ENCODE data around the gene EPGN. TPM values are rescaled to one million over a fixed set of nuclear protein-coding genes. Genes with fewer than 3 reads are reported as not detected.

The EPGN gene
- total RNA-seq, 1 donor from 2014 or later: not detected

GRCh38 chr4:74325886-74326285, 17.6 kb downstream of the EPGN start:
- H3K27ac ChIP-seq (replicated peaks): no peak overlapping the region
- H3K9me3 ChIP-seq (replicated peaks): no peaks in the 10 kb centered on the region
- peaks cover 56% of the 10 kb centered on the region for H3K27me3 ChIP-seq (ENCODE audit: low read depth)
- H3K36me3 ChIP-seq: no peaks in the 10 kb centered on the region
- no peak for TF ChIP-seq CTCF (IDR thresholded peaks at IDR 0.05; ENCODE audit: borderline replicate concordance)
- H3K4me1 ChIP-seq: no peaks in the 10 kb centered on the region
- intact Hi-C loops (cut with micrococcal nuclease): no loop called here
- H3K4me3 ChIP-seq: no peak overlapping the region
- DNase-seq: no peak

- TF ChIP-seq CTCF (IDR thresholded peaks at IDR 0.05; ENCODE audit: borderline replicate concordance): no peak
- Histone ChIP-seq H3K9me3 (replicated peaks) (no peaks in the 10 kb centered on the region), H3K4me1 (no peaks in the 10 kb centered on the region), H3K27ac (replicated peaks) (no peak overlapping the region), H3K27me3 (ENCODE audit: low read depth) (peaks cover 46% of the 10 kb centered on the region), H3K36me3 (no peaks in the 10 kb centered on the region), H3K4me3 (no peak overlapping the region)
- DNase-seq: no peak
- intact Hi-C loops (cut with micrococcal nuclease): no loop called here
Observed at GRCh38 chr4:74327762-74328161, 19.5 kb downstream of the EPGN start.

GRCh38 chr4:74328501-74328900, 20.2 kb downstream of the EPGN start:
- Histone ChIP-seq H3K36me3 (no peaks in the 10 kb centered on the region), H3K27ac (replicated peaks) (no peak overlapping the region), H3K4me3 (no peak overlapping the region), H3K4me1 (no peaks in the 10 kb centered on the region), H3K27me3 (ENCODE audit: low read depth) (peaks cover 38% of the 10 kb centered on the region), H3K9me3 (replicated peaks) (no peaks in the 10 kb centered on the region)
- DNase-seq: no peak
- intact Hi-C loops (cut with micrococcal nuclease): no loop called here
- no peak for TF ChIP-seq CTCF (IDR thresholded peaks at IDR 0.05; ENCODE audit: borderline replicate concordance)

GRCh38 chr4:74329307-74329706, 21.0 kb downstream of the EPGN start:
- no peaks in the 10 kb centered on the region for H3K9me3 ChIP-seq (replicated peaks)
- TF ChIP-seq CTCF (IDR thresholded peaks at IDR 0.05; ENCODE audit: borderline replicate concordance): no peak
- no peaks in the 10 kb centered on the region for H3K36me3 ChIP-seq
- H3K4me1 ChIP-seq: no peaks in the 10 kb centered on the region
- peaks cover 30% of the 10 kb centered on the region for H3K27me3 ChIP-seq (ENCODE audit: low read depth)
- intact Hi-C loops (cut with micrococcal nuclease): no loop called here
- H3K27ac ChIP-seq (replicated peaks): no peak overlapping the region
- DNase-seq: no peak
- no peak overlapping the region for H3K4me3 ChIP-seq

- H3K36me3 ChIP-seq: no peaks in the 10 kb centered on the region
- peaks cover 21% of the 10 kb centered on the region for H3K27me3 ChIP-seq (ENCODE audit: low read depth)
- H3K4me1 ChIP-seq: no peaks in the 10 kb centered on the region
- no peak for TF ChIP-seq CTCF (IDR thresholded peaks at IDR 0.05; ENCODE audit: borderline replicate concordance)
- H3K4me3 ChIP-seq: no peak overlapping the region
- no peaks in the 10 kb centered on the region for H3K9me3 ChIP-seq (replicated peaks)
- no peak for DNase-seq
- intact Hi-C loops (cut with micrococcal nuclease): no loop called here
- no peak overlapping the region for H3K27ac ChIP-seq (replicated peaks)
Observed at GRCh38 chr4:74330295-74330750, 22.1 kb downstream of the EPGN start.

- H3K36me3 ChIP-seq: no peaks in the 10 kb centered on the region
- intact Hi-C loops (cut with micrococcal nuclease): no loop called here
- TF ChIP-seq CTCF (IDR thresholded peaks at IDR 0.05; ENCODE audit: borderline replicate concordance): no peak
- H3K4me1 ChIP-seq: no peaks in the 10 kb centered on the region
- H3K27ac ChIP-seq (replicated peaks): no peak overlapping the region
- no peaks in the 10 kb centered on the region for H3K9me3 ChIP-seq (replicated peaks)
- no peak overlapping the region for H3K4me3 ChIP-seq
- peaks cover 14% of the 10 kb centered on the region for H3K27me3 ChIP-seq (ENCODE audit: low read depth)
- DNase-seq: no peak
Observed at GRCh38 chr4:74331252-74331651, 23.0 kb downstream of the EPGN start.
